Coronary artery (tissue), 2 donors: Measurements from ENCODE around the gene INTS1.
A peak's percentile ranks its signal among the peaks of the same experiment; 100 is the strongest.

Experiments
- DNase-seq: peaks from one replicate; pipeline ENCODE4 v3.0.0-alpha.2; 2017; ENCODE audit warnings: low spot score
- H3K27ac ChIP-seq, 2 donors: fragments of 200-600 bp; sonication (generic); one replicate each; pipeline ENCODE4 v1.5.1; 2016 to 2019
- H3K4me3 ChIP-seq: fragments of 200-600 bp; sonication (generic); 2 replicates; pipeline ENCODE4 v1.5.1; 2016; ENCODE audit warnings: mild to moderate bottlenecking, moderate library complexity
- TF ChIP-seq, protein P1 (sequence below): fragments of 200-600 bp; sonication (generic); IDR thresholded peaks from one replicate; pipeline ENCODE4 v1.5.1; 2019; ENCODE audit warnings: antibody characterized with exemption

INTS1 gene

DNA sequence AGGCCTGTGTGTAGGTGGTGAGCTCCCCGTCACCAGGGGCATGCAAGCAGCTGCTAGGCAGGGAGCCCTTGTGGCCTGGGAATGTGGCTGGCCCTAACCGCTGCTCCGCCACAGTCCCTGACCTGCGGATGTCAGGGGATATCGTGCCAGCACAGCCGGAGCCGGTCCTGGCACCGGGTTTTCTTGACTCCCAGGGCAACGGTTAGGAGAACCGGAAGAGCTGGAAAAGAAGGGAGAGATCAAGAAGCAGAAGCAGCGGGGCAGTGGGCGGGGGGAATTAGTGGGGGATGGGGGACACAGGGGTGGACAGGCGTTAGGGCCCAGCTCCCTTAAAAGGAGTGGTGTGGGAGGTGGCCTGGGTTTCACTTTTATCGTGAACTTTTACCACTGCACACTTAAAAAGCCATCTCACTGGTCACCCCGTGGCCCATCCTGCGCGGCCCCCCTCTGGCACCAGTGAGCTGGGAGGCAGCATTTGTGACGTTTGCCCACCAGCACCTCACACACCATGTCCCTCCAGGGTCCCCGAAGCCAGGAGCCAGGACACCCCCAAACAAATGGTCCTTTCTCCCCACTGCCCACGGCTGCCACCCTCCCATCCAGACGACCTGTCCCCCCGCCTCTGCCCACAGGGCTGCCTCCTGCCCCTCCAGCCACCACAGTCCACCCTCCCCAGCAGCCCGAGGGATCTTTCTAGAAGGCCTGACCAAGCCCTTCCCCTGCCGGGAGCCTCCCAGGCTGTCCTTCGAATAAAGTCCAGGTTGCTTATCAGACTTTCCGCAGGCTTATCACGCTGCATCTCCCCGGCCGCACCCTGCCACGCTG, 43.2 kb downstream of the INTS1 start:
- H3K27ac ChIP-seq: peak overlapping the region; percentile 84 to 93
- H3K4me3 ChIP-seq: peak overlapping the region; percentile 70
- TF ChIP-seq, protein P1, sequence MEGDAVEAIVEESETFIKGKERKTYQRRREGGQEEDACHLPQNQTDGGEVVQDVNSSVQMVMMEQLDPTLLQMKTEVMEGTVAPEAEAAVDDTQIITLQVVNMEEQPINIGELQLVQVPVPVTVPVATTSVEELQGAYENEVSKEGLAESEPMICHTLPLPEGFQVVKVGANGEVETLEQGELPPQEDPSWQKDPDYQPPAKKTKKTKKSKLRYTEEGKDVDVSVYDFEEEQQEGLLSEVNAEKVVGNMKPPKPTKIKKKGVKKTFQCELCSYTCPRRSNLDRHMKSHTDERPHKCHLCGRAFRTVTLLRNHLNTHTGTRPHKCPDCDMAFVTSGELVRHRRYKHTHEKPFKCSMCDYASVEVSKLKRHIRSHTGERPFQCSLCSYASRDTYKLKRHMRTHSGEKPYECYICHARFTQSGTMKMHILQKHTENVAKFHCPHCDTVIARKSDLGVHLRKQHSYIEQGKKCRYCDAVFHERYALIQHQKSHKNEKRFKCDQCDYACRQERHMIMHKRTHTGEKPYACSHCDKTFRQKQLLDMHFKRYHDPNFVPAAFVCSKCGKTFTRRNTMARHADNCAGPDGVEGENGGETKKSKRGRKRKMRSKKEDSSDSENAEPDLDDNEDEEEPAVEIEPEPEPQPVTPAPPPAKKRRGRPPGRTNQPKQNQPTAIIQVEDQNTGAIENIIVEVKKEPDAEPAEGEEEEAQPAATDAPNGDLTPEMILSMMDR: no peak
- DNase-seq: peak; percentile 87

DNA sequence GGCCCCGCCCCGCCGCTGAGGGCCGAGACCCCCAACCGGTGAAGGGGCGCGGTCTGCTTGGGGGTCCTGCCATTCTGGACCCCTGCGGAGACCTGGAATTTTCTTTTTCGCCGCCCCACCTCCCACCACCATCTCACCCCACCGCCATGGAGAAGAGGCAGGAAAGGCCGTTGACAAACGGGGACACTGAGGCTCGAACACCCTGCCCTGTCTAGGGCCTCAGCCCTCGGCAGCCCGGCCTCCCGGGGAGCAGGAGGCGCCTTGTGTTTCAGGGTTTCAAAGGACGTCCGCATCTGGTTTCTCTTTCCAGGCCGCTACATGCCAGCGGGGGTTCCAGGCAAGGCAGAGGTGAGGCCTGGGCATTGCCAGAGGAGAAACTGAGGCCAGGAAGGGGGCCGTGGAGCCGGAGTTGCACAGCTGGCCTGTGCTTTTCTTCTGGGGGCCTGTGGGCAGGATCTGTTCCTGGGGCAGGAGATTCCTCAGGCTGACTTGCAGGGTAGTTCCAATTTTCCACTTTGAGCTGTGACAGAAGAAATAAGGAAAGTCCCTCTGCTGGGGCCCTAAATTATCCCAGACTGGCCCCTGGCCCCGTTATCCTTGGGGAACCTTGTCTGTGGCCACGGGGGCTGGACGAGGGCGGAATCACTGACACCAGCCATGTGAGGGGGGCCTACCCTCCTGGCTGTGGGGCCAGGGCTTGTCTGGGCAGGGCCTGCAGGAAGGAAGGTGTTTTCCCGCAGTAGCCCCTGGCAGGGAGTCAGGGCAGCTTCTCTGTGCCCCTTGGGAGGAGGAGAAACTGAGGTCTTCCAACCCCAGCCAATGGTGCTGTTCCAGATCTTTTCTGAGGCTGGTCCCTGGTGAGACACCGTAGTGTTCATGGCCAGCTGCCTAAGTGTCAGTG, 44.0 kb downstream of the INTS1 start:
- TF ChIP-seq, protein P1: no peak
- Histone ChIP-seq H3K27ac (peak overlapping the region; percentile 84 to 93), H3K4me3 (peak overlapping the region; percentile 70)
- peak; percentile 82 for DNase-seq

DNA sequence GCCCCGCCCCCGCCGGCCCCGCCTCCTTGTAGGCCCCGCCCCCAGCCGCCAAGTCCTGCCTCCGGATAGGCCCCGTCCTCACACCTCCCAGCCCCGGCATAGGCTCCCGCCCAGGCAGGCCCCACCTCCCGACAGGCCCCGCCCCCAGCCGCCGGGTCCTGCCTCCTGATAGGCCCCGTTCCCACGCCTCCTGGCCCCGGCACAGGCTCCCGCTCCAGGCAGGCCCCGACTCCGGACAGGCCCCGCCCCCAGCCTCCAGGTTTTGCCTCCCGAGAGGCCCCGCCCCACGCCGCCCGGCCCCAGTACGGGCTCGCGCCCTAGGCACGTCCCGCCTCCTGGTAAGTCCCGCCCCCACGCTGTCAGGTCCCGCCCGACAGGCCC, 44.7 kb downstream of the INTS1 start:
- Histone ChIP-seq H3K4me3 (peak overlapping the region; percentile 87), H3K27ac (peak overlapping the region; percentile 84 to 93)

DNA sequence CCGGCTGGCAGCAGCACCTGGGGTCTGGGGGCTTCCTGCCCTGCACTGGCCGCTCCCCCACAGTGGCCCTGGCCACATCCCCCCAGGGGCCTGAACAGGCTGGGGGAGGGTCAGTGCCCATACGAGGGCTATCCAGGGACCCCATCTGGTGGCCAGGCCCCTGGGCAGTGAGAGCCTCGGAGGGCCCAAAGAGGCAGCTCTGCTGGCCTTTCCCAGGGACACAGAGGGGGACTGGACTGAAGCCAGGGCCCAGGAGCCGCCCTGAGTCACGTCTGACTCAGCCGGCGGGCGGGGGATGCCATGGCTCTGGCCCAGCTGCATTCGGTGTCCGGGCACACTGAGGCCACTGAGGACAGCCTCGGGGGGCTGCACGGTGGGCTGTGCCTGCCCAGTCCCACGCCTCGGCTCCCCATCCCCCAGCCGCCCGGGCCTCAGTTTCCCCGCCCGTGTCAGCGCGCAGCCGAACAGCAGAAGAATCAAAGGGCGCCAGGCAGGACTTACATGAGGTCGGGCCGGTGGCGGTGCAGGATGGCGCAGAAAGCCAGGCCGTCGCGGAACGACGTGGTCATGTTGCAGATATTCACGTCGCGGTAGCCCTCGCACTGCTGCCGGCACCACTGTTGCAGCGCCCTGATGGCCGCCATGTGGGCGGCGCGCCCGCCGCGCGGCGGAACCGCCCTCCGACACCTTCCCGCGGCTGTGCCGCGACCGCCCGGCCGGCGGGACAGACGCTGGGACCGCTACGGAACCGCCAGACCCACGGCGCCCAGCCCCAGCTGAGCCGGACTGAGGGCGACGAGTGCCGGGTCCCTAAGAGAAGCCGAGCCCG, 45.3 kb downstream of the INTS1 start, which contains the start of gene MICALL2:
Gene MICALL2 (minus strand): TSS at position 788 of the 829 bp plus-strand sequence. CDS start 144 bp downstream, at position 644.
- peak; percentile 94 for DNase-seq
- Histone ChIP-seq H3K27ac (peak within 1 kb of the TSS; percentile 84 to 93), H3K4me3 (peak within 1 kb of the TSS; percentile 87)
- TF ChIP-seq, protein P1: no peak

More for the DNA sequence above, 44.7 kb downstream of the INTS1 start:
- DNase-seq: peak; percentile 100
- TF ChIP-seq, protein P1: no peak

DNA sequence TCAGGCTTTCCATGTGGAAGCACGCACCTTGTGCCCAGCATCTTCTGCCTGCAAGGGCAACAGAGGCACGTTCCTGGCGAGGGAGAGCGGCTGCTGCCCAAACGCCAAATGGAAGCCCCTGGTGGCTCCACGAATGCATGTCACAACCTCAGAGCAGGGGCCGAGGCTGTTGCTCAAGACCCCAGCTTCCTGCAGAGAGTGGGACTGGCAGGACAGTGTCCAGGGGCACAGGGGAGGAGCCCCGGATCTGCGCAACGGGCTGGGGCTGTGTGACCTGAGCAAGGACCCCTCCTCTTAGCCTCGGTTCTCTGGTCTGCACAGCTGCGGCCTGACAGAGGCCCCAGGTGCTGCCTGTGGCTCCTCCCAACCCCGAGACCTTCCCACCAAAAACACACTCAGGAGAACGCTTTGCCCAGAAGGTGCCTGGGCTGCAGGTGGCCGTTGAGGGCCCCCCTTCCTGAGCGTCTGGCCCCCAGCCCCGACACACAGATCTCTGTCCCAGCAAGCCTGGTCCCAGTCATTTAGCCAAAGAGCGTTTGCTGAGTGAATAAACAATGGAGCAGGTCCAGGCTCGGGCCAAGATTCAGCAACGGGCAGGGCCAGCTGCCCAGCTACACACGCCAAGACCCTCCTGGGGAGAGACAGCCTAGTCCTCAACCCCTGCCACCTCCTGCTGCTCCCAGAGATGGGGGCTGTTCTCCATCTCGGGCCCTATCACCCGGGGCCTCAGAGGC, 46.1 kb downstream of the INTS1 start:
- H3K4me3 ChIP-seq: peak overlapping the region; percentile 87
- TF ChIP-seq, protein P1: no peak
- no peak for DNase-seq
- peak overlapping the region; percentile 69 to 93 for H3K27ac ChIP-seq
